HepG2 (cell line): ENCODE results near the gene CTNND1. TPM values are rescaled to one million over a fixed set of nuclear protein-coding genes. Genes with fewer than 3 reads are reported as not detected.

Experiments used
- ATAC-seq: fragments of 200-7000 bp; cut with Tn5 transposase; 3 replicates; pipeline ENCODE4 v1.9.1; 2020; ENCODE audit warnings: mild to moderate bottlenecking, moderate library complexity
- BruUV-seq: library from RNA; stranded (reverse); fragments of 400-500 nt; replicated peaks from 2 replicates; lab custom pipeline; 2021; lab: Mats Ljungman, UMichigan
- CTCF ChIA-PET: fragments of 300-600 bp; formaldehyde crosslinking; extraction: SDS; loops from one replicate; lab custom pipeline; 2021; ENCODE audit warnings: low total read pairs, inconsistent platforms, low intra/inter-chr PET ratio; lab: Yijun Ruan, JAX
- POLR2A ChIA-PET: fragments of 350-600 bp; sonication (Branson Sonifier 250); formaldehyde crosslinking; loops from one replicate; lab custom pipeline; 2020; ENCODE audit warnings: antibody characterized with exemption, inconsistent platforms; lab: Yijun Ruan, JAX
- DNase-seq: peaks from one replicate; pipeline ENCODE4 v3.0.0-alpha.2; 2015; ENCODE audit warnings: low spot score
- FAIRE-seq: peaks from 3 replicates; lab custom pipeline; 2011; peaks lifted over from hg19 to GRCh38; lab: Jason Lieb, UNC
- H2AFZ ChIP-seq: one replicate; pipeline ENCODE4 v1.6.1; 2011; ENCODE audit warnings: low read length, inconsistent platforms
- H3K27ac ChIP-seq: fragments of 300-600 bp; 3 replicates; pipeline ENCODE4 v1.8.0; 2011; ENCODE audit warnings: mixed run types, mild to moderate bottlenecking, mixed read lengths, low read length, inconsistent platforms; ENCODE audit not compliant: insufficient read depth; ENCODE audit errors: extremely low read length
- H3K27me3 ChIP-seq, 2 experiments: fragments of 200-600 bp in 1 of 2; 2 replicates in 1 of 2; 3 replicates in 1 of 2; pipeline versions ENCODE4 v1.6.0 to v1.8.0; 2011; ENCODE audit warnings: low read length in 2 of 2, mild to moderate bottlenecking in 2 of 2, moderate library complexity in 2 of 2, inconsistent platforms in 1 of 2; ENCODE audit not compliant: insufficient read depth in 2 of 2, control insufficient read depth in 1 of 2
- H3K36me3 ChIP-seq, 2 experiments: fragments of 200-600 bp in 1 of 2; replicated peaks in 1 of 2; 2 replicates in 1 of 2; 3 replicates in 1 of 2; pipeline versions ENCODE4 v1.5.1 to v1.8.0; 2011; ENCODE audit warnings: low read length in 2 of 2, inconsistent platforms in 1 of 2; ENCODE audit not compliant: insufficient read depth in 2 of 2, control insufficient read depth in 1 of 2
- H3K4me1 ChIP-seq: 2 replicates; pipeline ENCODE4 v1.5.1; 2012; ENCODE audit warnings: low read length, inconsistent platforms; ENCODE audit not compliant: insufficient read depth
- H3K4me2 ChIP-seq: 2 replicates; pipeline ENCODE4 v1.6.0; 2011; ENCODE audit warnings: low read depth, low read length, inconsistent platforms
- H3K4me3 ChIP-seq, 3 experiments: fragments of 200-600 bp in 1 of 3; sonication (generic), shearing (Covaris generic) in 1 of 3; replicated peaks in 1 of 3; 2 replicates each; pipeline ENCODE4 v1.5.1; 2011 to 2016; ENCODE audit warnings: low read length in 3 of 3, inconsistent platforms in 2 of 3, low read depth in 2 of 3, mild to moderate bottlenecking in 2 of 3, control low read depth in 1 of 3, mixed read lengths in 1 of 3; ENCODE audit not compliant: insufficient read depth in 1 of 3
- H3K79me2 ChIP-seq: one replicate; pipeline ENCODE4 v1.6.1; 2011; ENCODE audit warnings: low read length, inconsistent platforms; ENCODE audit not compliant: insufficient read depth
- H3K9ac ChIP-seq: 2 replicates; pipeline ENCODE4 v1.6.0; 2011; ENCODE audit warnings: mild to moderate bottlenecking, low read depth, low read length, inconsistent platforms; ENCODE audit not compliant: insufficient read depth
- H3K9me3 ChIP-seq: 2 replicates; pipeline ENCODE4 v1.5.1; 2012; ENCODE audit warnings: mild to moderate bottlenecking, low read length
- H4K20me1 ChIP-seq: 2 replicates; pipeline ENCODE4 v1.6.0; 2011; ENCODE audit warnings: inconsistent platforms, mild to moderate bottlenecking, low read length, moderate library complexity; ENCODE audit not compliant: insufficient read depth
- CHD4 ChIP-seq: fragments of 200-600 bp; sonication (generic); IDR thresholded peaks from 2 replicates; pipeline ENCODE4 v1.7.0; 2017; ENCODE audit warnings: mild to moderate bottlenecking, low read length, borderline replicate concordance
- CREBL2 ChIP-seq: sonication (generic); formaldehyde crosslinking; IDR thresholded peaks from 2 replicates; pipeline ENCODE4 v1.8.1; 2023; ENCODE audit warnings: missing genetic modification reagents, mild to moderate bottlenecking, borderline replicate concordance
- FOXK2 ChIP-seq: fragments of 450-650 bp; IDR thresholded peaks from 2 replicates; pipeline ENCODE4 v1.6.1; 2016
- HCFC1 ChIP-seq: fragments of 150-350 bp; IDR thresholded peaks from 2 replicates; pipeline ENCODE4 v1.6.1; 2014; ENCODE audit warnings: low read depth, low read length
- KDM6A ChIP-seq: IDR thresholded peaks from 2 replicates; pipeline ENCODE4 v1.6.1; 2016; ENCODE audit warnings: low read depth
- SMAD9 ChIP-seq: sonication (generic); formaldehyde crosslinking; IDR thresholded peaks from 2 replicates; pipeline ENCODE4 v1.5.1; 2020; ENCODE audit warnings: mild to moderate bottlenecking, missing genetic modification reagents
- SMARCE1 ChIP-seq: fragments of 450-650 bp; IDR thresholded peaks from 2 replicates; pipeline ENCODE4 v1.6.1; 2017; ENCODE audit warnings: borderline replicate concordance
- SMC3 ChIP-seq: IDR thresholded peaks from 2 replicates; pipeline ENCODE4 v1.6.1; 2011; ENCODE audit warnings: low read length, improper control_type of control experiment
- ZBTB26 ChIP-seq: IDR thresholded peaks from 2 replicates; pipeline ENCODE4 v1.6.1; 2016; ENCODE audit warnings: missing compliant biosample characterization, missing genetic modification reagents, borderline replicate concordance
- ZC3H13 ChIP-seq: sonication (generic); formaldehyde crosslinking; IDR thresholded peaks from 2 replicates; pipeline ENCODE4 v1.8.1; 2023; ENCODE audit warnings: mild to moderate bottlenecking, missing genetic modification reagents, moderate library complexity
- ZFP1 ChIP-seq: IDR thresholded peaks from 2 replicates; pipeline ENCODE4 v1.6.1; 2016
- in situ Hi-C: cut with HindIII; loops from 2 replicates; pipeline ENCODE4 v1.10.0; 2017; ENCODE audit warnings: low pct_unique_long_range_greater_than_20kb; ENCODE audit not compliant: extremely low pct_ligation_motif_present
- intact Hi-C: fragments of 100-400 bp; cut with micrococcal nuclease; formaldehyde crosslinking; loops from one replicate; pipeline ENCODE4 v1.10.0; 2022; ENCODE audit not compliant: unreplicated experiment
- polyA plus RNA-seq, 8 experiments: library from polyadenylated mRNA; depleted of rRNA in 3 of 8; stranded (reverse) in 7 of 8; unstranded in 1 of 8; fragments of >200 nt; fragmentation: Illumina TruSeq in 4 of 8; extraction: Trizol in 4 of 8; gene quantifications; 2 replicates each; pipeline versions ENCODE4 v1.2.1 to v1.2.3, GENCODE V29; 2011 to 2016; ENCODE audit warnings: low read depth in 4 of 8, missing spikeins in 1 of 8, mixed read lengths in 1 of 8; ENCODE audit not compliant: insufficient read depth in 1 of 8
- total RNA-seq, 5 experiments: library from RNA; depleted of rRNA; stranded (reverse); fragments of >200 nt; fragmentation: Illumina TruSeq; extraction: Trizol; gene quantifications; 2 replicates each; pipeline ENCODE4 v1.2.3, GENCODE V29; 2016; ENCODE audit warnings: low read depth in 1 of 5
- TF ChIP-seq, protein P1 (sequence below): sonication (generic); formaldehyde crosslinking; IDR thresholded peaks from 2 replicates; pipeline ENCODE4 v1.9.0; 2022; ENCODE audit warnings: low read depth, missing genetic modification reagents
- TF ChIP-seq, protein P2 (sequence below): sonication (generic); formaldehyde crosslinking; IDR thresholded peaks from 2 replicates; pipeline ENCODE4 v1.4.0; 2020; ENCODE audit warnings: mild to moderate bottlenecking, missing genetic modification reagents
- TF ChIP-seq, protein P3 (sequence below): sonication (generic); formaldehyde crosslinking; IDR thresholded peaks from 2 replicates; pipeline ENCODE4 v1.4.0; 2020; ENCODE audit warnings: missing genetic modification reagents, mild to moderate bottlenecking, borderline replicate concordance
- TF ChIP-seq, protein P4 (sequence below): IDR thresholded peaks from 2 replicates; pipeline ENCODE4 v1.6.1; 2012; ENCODE audit warnings: low read depth, low read length, improper control_type of control experiment

CTNND1 gene
- total and polyA plus RNA-seq, 2 of the 13 experiments (the other 11 are each of a cell fraction or from before 2014, with no cell fraction given) = 117 to 128 TPM

DNA sequence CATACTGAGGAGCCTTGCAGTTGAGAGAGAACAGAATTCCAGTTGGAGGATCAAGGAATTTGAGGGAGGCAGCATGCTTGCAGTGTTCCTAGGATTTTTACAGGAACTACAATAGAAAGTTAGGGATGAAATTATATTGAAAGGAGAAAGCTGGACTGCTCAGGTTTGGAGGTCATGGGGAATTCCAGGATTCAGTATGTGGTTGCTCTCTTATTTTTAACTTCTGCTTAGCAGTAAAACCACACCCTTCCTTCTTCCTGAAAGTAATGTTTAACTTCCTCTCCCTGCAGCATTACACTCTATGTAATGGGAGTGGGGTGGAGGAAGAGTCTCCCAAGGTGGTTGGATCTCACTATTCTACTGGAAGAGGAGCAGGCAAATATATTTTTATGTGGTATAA lies 31.3 kb downstream of the CTNND1 start:
- CTCF ChIA-PET = no interaction called here
- no peak overlapping the region for H3K4me2 ChIP-seq
- H3K27me3 ChIP-seq = no peaks in the 10 kb centered on the region
- POLR2A ChIA-PET = interaction anchor here (0.6 to 1.2 kb wide), 2 partner anchors 14 to 83 kb away, joined by 3 read pairs; no protein-coding TSS in a partner anchor
- no peak overlapping the region for H3K4me3 ChIP-seq
- H2AFZ ChIP-seq = no peak overlapping the region
- peaks cover 15 to 57% of the 10 kb centered on the region in 2 experiments for H3K36me3 ChIP-seq
- H3K9me3 ChIP-seq = no peaks in the 10 kb centered on the region
- TF ChIP-seq, protein P1, sequence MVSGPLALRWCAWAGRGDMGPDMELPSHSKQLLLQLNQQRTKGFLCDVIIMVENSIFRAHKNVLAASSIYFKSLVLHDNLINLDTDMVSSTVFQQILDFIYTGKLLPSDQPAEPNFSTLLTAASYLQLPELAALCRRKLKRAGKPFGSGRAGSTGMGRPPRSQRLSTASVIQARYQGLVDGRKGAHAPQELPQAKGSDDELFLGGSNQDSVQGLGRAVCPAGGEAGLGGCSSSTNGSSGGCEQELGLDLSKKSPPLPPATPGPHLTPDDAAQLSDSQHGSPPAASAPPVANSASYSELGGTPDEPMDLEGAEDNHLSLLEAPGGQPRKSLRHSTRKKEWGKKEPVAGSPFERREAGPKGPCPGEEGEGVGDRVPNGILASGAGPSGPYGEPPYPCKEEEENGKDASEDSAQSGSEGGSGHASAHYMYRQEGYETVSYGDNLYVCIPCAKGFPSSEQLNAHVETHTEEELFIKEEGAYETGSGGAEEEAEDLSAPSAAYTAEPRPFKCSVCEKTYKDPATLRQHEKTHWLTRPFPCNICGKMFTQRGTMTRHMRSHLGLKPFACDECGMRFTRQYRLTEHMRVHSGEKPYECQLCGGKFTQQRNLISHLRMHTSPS (CRISPR knock-in tag) = no peak
- TF ChIP-seq ZBTB26 = no peak
- TF ChIP-seq SMC3 = no peak
- TF ChIP-seq, protein P2, sequence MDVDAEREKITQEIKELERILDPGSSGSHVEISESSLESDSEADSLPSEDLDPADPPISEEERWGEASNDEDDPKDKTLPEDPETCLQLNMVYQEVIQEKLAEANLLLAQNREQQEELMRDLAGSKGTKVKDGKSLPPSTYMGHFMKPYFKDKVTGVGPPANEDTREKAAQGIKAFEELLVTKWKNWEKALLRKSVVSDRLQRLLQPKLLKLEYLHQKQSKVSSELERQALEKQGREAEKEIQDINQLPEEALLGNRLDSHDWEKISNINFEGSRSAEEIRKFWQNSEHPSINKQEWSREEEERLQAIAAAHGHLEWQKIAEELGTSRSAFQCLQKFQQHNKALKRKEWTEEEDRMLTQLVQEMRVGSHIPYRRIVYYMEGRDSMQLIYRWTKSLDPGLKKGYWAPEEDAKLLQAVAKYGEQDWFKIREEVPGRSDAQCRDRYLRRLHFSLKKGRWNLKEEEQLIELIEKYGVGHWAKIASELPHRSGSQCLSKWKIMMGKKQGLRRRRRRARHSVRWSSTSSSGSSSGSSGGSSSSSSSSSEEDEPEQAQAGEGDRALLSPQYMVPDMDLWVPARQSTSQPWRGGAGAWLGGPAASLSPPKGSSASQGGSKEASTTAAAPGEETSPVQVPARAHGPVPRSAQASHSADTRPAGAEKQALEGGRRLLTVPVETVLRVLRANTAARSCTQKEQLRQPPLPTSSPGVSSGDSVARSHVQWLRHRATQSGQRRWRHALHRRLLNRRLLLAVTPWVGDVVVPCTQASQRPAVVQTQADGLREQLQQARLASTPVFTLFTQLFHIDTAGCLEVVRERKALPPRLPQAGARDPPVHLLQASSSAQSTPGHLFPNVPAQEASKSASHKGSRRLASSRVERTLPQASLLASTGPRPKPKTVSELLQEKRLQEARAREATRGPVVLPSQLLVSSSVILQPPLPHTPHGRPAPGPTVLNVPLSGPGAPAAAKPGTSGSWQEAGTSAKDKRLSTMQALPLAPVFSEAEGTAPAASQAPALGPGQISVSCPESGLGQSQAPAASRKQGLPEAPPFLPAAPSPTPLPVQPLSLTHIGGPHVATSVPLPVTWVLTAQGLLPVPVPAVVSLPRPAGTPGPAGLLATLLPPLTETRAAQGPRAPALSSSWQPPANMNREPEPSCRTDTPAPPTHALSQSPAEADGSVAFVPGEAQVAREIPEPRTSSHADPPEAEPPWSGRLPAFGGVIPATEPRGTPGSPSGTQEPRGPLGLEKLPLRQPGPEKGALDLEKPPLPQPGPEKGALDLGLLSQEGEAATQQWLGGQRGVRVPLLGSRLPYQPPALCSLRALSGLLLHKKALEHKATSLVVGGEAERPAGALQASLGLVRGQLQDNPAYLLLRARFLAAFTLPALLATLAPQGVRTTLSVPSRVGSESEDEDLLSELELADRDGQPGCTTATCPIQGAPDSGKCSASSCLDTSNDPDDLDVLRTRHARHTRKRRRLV = no peak
- TF ChIP-seq HCFC1 = no peak
- no peak for TF ChIP-seq ZC3H13 (CRISPR knock-in tag)
- TF ChIP-seq CREBL2 (CRISPR knock-in tag) = no peak
- TF ChIP-seq KDM6A (CRISPR knock-in tag) = no peak
- TF ChIP-seq ZFP1 = no peak
- no peak for TF ChIP-seq CHD4
- no peak for TF ChIP-seq SMARCE1
- no peak for TF ChIP-seq SMAD9 (CRISPR knock-in tag)
- TF ChIP-seq, protein P3, sequence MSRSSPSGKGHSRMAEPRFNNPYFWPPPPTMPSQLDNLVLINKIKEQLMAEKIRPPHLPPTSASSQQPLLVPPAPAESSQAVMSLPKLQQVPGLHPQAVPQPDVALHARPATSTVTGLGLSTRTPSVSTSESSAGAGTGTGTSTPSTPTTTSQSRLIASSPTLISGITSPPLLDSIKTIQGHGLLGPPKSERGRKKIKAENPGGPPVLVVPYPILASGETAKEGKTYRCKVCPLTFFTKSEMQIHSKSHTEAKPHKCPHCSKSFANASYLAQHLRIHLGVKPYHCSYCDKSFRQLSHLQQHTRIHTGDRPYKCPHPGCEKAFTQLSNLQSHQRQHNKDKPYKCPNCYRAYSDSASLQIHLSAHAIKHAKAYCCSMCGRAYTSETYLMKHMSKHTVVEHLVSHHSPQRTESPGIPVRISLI (CRISPR knock-in tag) = no peak
- no peak for TF ChIP-seq FOXK2
- TF ChIP-seq, protein P4, sequence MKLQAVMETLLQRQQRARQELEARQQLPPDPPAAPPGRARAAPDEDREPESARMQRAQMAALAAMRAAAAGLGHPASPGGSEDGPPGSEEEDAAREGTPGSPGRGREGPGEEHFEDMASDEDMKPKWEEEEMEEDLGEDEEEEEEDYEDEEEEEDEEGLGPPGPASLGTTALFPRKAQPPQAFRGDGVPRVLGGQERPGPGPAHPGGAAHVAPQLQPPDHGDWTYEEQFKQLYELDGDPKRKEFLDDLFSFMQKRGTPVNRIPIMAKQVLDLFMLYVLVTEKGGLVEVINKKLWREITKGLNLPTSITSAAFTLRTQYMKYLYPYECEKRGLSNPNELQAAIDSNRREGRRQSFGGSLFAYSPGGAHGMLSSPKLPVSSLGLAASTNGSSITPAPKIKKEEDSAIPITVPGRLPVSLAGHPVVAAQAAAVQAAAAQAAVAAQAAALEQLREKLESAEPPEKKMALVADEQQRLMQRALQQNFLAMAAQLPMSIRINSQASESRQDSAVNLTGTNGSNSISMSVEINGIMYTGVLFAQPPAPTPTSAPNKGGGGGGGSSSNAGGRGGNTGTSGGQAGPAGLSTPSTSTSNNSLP = no peak
- peaks cover 33% of the 10 kb centered on the region for H4K20me1 ChIP-seq
- no peak overlapping the region for H3K27ac ChIP-seq
- peaks cover 81% of the 10 kb centered on the region for H3K79me2 ChIP-seq
- in situ Hi-C loops (no loop called here), intact Hi-C loops (no loop called here)
- FAIRE-seq = no peak
- peaks cover 59% of the 10 kb centered on the region for H3K4me1 ChIP-seq
- no peak for ATAC-seq
- no peak for DNase-seq
- no peak overlapping the region for H3K9ac ChIP-seq
- BruUV-seq = no TSS peak
